Trophoblast cell (in vitro differentiated cells and primary cell): ENCODE data around the gene UBAC1.

ENCODE experiments used
- DNase-seq, 2 donors: peaks; one replicate each; pipeline ENCODE4 v3.0.0-alpha.2; 2016
- H2AFZ ChIP-seq: 2 replicates; pipeline ENCODE4 v1.6.1; 2013; ENCODE audit warnings: low read length, moderate library complexity, mild to moderate bottlenecking; ENCODE audit not compliant: insufficient read depth, poor library complexity
- H2AK5ac ChIP-seq: 2 replicates; pipeline ENCODE4 v1.6.1; 2013; ENCODE audit warnings: mild to moderate bottlenecking, low read length
- H2BK120ac ChIP-seq: 2 replicates; pipeline ENCODE4 v1.6.1; 2013; ENCODE audit warnings: low read length, mild to moderate bottlenecking, moderate library complexity; ENCODE audit not compliant: insufficient read depth, poor library complexity
- H2BK12ac ChIP-seq: 2 replicates; pipeline ENCODE4 v1.6.1; 2013; ENCODE audit warnings: mild to moderate bottlenecking, low read length, moderate library complexity
- H2BK5ac ChIP-seq: 2 replicates; pipeline ENCODE4 v1.6.1; 2013; ENCODE audit warnings: low read length, low read depth, moderate library complexity, mild to moderate bottlenecking; ENCODE audit not compliant: poor library complexity
- H3K14ac ChIP-seq: 2 replicates; pipeline ENCODE4 v1.6.1; 2013; ENCODE audit warnings: mild to moderate bottlenecking, low read length
- H3K18ac ChIP-seq: 2 replicates; pipeline ENCODE4 v1.6.1; 2013; ENCODE audit warnings: mild to moderate bottlenecking, low read length
- H3K23ac ChIP-seq: 2 replicates; pipeline ENCODE4 v1.6.1; 2013; ENCODE audit warnings: low read length
- H3K27ac ChIP-seq: 2 replicates; pipeline ENCODE4 v1.5.1; 2013; ENCODE audit warnings: low read depth, mild to moderate bottlenecking, inconsistent platforms, low read length, moderate library complexity
- H3K27me3 ChIP-seq: 2 replicates; pipeline ENCODE4 v1.6.1; 2013; ENCODE audit warnings: inconsistent platforms, mild to moderate bottlenecking, low read length, moderate library complexity; ENCODE audit not compliant: insufficient read depth
- H3K36me3 ChIP-seq, 2 experiments: 1 replicate in 1 of 2; 2 replicates in 1 of 2; pipeline ENCODE4 v1.6.1; 2013; ENCODE audit warnings: low read length in 2 of 2, mild to moderate bottlenecking in 2 of 2, moderate library complexity in 1 of 2; ENCODE audit not compliant: insufficient read depth in 2 of 2, control insufficient read depth in 1 of 2
- H3K4ac ChIP-seq: 2 replicates; pipeline ENCODE4 v1.6.1; 2013; ENCODE audit warnings: low read depth, mild to moderate bottlenecking, low read length, moderate library complexity
- H3K4me1 ChIP-seq, 2 experiments: 1 replicate in 1 of 2; 2 replicates in 1 of 2; pipeline ENCODE4 v1.6.1; 2013; ENCODE audit warnings: low read length in 2 of 2, mild to moderate bottlenecking in 2 of 2, moderate library complexity in 1 of 2; ENCODE audit not compliant: insufficient read depth in 2 of 2, control insufficient read depth in 1 of 2
- H3K4me2 ChIP-seq: 2 replicates; pipeline ENCODE4 v1.6.1; 2013; ENCODE audit warnings: inconsistent platforms, mild to moderate bottlenecking, low read length, moderate library complexity
- H3K4me3 ChIP-seq: 2 replicates; pipeline ENCODE4 v1.5.1; 2013; ENCODE audit warnings: mild to moderate bottlenecking, low read depth, low read length, inconsistent platforms
- H3K79me1 ChIP-seq: one replicate; pipeline ENCODE4 v1.6.1; 2013; ENCODE audit warnings: low read length
- H3K79me2 ChIP-seq: 2 replicates; pipeline ENCODE4 v1.6.1; 2013; ENCODE audit warnings: low read length, mild to moderate bottlenecking; ENCODE audit not compliant: control insufficient read depth, insufficient read depth, poor library complexity
- H3K9ac ChIP-seq: 2 replicates; pipeline ENCODE4 v1.6.1; 2013; ENCODE audit warnings: mild to moderate bottlenecking, low read length
- H3K9me3 ChIP-seq: 2 replicates; pipeline ENCODE4 v1.6.1; 2013; ENCODE audit warnings: low read depth, mild to moderate bottlenecking, control low read depth, inconsistent platforms, low read length; ENCODE audit not compliant: insufficient read depth
- H4K12ac ChIP-seq: 2 replicates; pipeline ENCODE4 v1.6.1; 2013; ENCODE audit warnings: low read depth, mild to moderate bottlenecking, low read length, moderate library complexity
- H4K8ac ChIP-seq: 2 replicates; pipeline ENCODE4 v1.6.1; 2013; ENCODE audit warnings: low read depth, mild to moderate bottlenecking, low read length, moderate library complexity
- H4K91ac ChIP-seq: one replicate; pipeline ENCODE4 v1.6.1; 2013; ENCODE audit warnings: low read depth, mild to moderate bottlenecking, low read length, moderate library complexity
- WGBS: extraction: QIAGEN DNeasy Blood & Tissue Kit; methylation state at CpG from one replicate; pipeline ENCODE4 v1.1.7; 2013; ENCODE audit warnings: missing lambda C conversion rate; ENCODE audit not compliant: insufficient read length, insufficient coverage; ENCODE audit errors: extremely low coverage; 5-methylcytosine and 5-hydroxymethylcytosine counted together

Gene UBAC1

GRCh38 chr9:135993409-135993742 lies 32.2 kb upstream of the UBAC1 start:
- H3K4me2 ChIP-seq, result peak overlapping the region; percentile 77
- no CpG with 5 or more reads among the region's 13 CpGs for WGBS
- H3K9me3 ChIP-seq, result no peaks in the 10 kb centered on the region

GRCh38 chr9:135992486-135993408 lies 31.6 kb upstream of the UBAC1 start:
- Histone ChIP-seq H3K9me3 (no peaks in the 10 kb centered on the region), H3K27ac (peak overlapping the region; percentile 46), H3K4me1 (peaks cover 9% of the 10 kb centered on the region in 2 experiments), H2BK120ac (peak overlapping the region; percentile 54), H3K4me2 (peak overlapping the region; percentile 77), H3K18ac (peak overlapping the region; percentile 63), H3K9ac (no peak overlapping the region), H3K4ac (peak overlapping the region; percentile 43), H3K14ac (peak overlapping the region; percentile 78), H4K91ac (peak overlapping the region; percentile 58), H2AK5ac (peak overlapping the region; percentile 44), H4K12ac (peak overlapping the region; percentile 88), H3K4me3 (no peak overlapping the region), H3K79me2 (peaks cover 2% of the 10 kb centered on the region), H3K79me1 (peaks cover 10% of the 10 kb centered on the region), H2BK5ac (peak overlapping the region; percentile 22), H3K23ac (no peak overlapping the region), H2BK12ac (peak overlapping the region; percentile 35), H3K27me3 (no peaks in the 10 kb centered on the region), H4K8ac (peak overlapping the region; percentile 88), H2AFZ (peak overlapping the region; percentile 71), H3K36me3 (no peaks in the 10 kb centered on the region)
- WGBS, result no CpG with 5 or more reads among the region's 32 CpGs
- DNase-seq, result peak in 1 of 2 donors; percentile 22

More at GRCh38 chr9:135993409-135993742, 32.2 kb upstream of the UBAC1 start:
- Histone ChIP-seq H3K9ac (no peak overlapping the region), H3K4me3 (no peak overlapping the region), H3K23ac (no peak overlapping the region), H3K79me2 (peaks cover 2% of the 10 kb centered on the region), H3K4ac (peak overlapping the region; percentile 43), H3K27ac (peak overlapping the region; percentile 32), H3K4me1 (peaks cover 9% of the 10 kb centered on the region in 2 experiments), H2BK120ac (peak overlapping the region; percentile 54), H3K14ac (peak overlapping the region; percentile 78), H2BK5ac (peak overlapping the region; percentile 22), H3K27me3 (no peaks in the 10 kb centered on the region), H4K91ac (peak overlapping the region; percentile 58), H2BK12ac (peak overlapping the region; percentile 35), H2AFZ (peak overlapping the region; percentile 71), H2AK5ac (no peak overlapping the region), H3K79me1 (peaks cover 10% of the 10 kb centered on the region), H4K8ac (peak overlapping the region; percentile 88), H3K18ac (peak overlapping the region; percentile 63), H3K36me3 (no peaks in the 10 kb centered on the region), H4K12ac (peak overlapping the region; percentile 88)
- DNase-seq, result no peak

GRCh38 chr9:135991771-135992170 lies 30.6 kb upstream of the UBAC1 start:
- Histone ChIP-seq H4K8ac (no peak overlapping the region), H3K79me1 (peaks cover 10% of the 10 kb centered on the region), H3K4me2 (no peak overlapping the region), H3K9ac (no peak overlapping the region), H2BK120ac (no peak overlapping the region), H3K18ac (no peak overlapping the region), H2AFZ (no peak overlapping the region), H2BK12ac (no peak overlapping the region), H3K4me1 (peaks cover 9% of the 10 kb centered on the region in 2 experiments), H3K23ac (no peak overlapping the region), H3K4ac (no peak overlapping the region), H3K14ac (no peak overlapping the region), H3K27ac (no peak overlapping the region), H2AK5ac (no peak overlapping the region), H3K36me3 (no peaks in the 10 kb centered on the region), H3K27me3 (no peaks in the 10 kb centered on the region), H3K9me3 (no peaks in the 10 kb centered on the region), H3K79me2 (peaks cover 2% of the 10 kb centered on the region), H4K91ac (peak overlapping the region; percentile 1), H2BK5ac (no peak overlapping the region), H3K4me3 (no peak overlapping the region), H4K12ac (no peak overlapping the region)
- no CpG with 5 or more reads among the region's 18 CpGs for WGBS
- no peak for DNase-seq

GRCh38 chr9:135990468-135991429 lies 29.6 kb upstream of the UBAC1 start:
- Histone ChIP-seq H3K27ac (no peak overlapping the region), H2BK12ac (no peak overlapping the region), H3K79me2 (peaks cover 2% of the 10 kb centered on the region), H3K27me3 (no peaks in the 10 kb centered on the region), H4K91ac (no peak overlapping the region), H3K4me3 (no peak overlapping the region), H2AK5ac (no peak overlapping the region), H3K4me2 (no peak overlapping the region), H3K9me3 (no peaks in the 10 kb centered on the region), H3K18ac (no peak overlapping the region), H4K12ac (no peak overlapping the region), H3K4ac (no peak overlapping the region), H3K9ac (no peak overlapping the region), H3K14ac (no peak overlapping the region), H3K36me3 (no peaks in the 10 kb centered on the region), H2AFZ (no peak overlapping the region), H3K79me1 (peaks cover 10% of the 10 kb centered on the region), H4K8ac (no peak overlapping the region), H2BK120ac (no peak overlapping the region), H2BK5ac (no peak overlapping the region), H3K23ac (no peak overlapping the region), H3K4me1 (peaks cover 9% of the 10 kb centered on the region in 2 experiments)
- DNase-seq, result no peak
- 94% methylated on average over 5 of the region's 21 CpGs for WGBS
